Fibroblast of the conjunctiva (primary cell): ENCODE measurements around the gene STEEP1.

Experiments
- DNase-seq: peaks from one replicate; pipeline ENCODE4 v3.0.0-alpha.2; 2010; ENCODE audit warnings: low read depth

Gene STEEP1

DNA sequence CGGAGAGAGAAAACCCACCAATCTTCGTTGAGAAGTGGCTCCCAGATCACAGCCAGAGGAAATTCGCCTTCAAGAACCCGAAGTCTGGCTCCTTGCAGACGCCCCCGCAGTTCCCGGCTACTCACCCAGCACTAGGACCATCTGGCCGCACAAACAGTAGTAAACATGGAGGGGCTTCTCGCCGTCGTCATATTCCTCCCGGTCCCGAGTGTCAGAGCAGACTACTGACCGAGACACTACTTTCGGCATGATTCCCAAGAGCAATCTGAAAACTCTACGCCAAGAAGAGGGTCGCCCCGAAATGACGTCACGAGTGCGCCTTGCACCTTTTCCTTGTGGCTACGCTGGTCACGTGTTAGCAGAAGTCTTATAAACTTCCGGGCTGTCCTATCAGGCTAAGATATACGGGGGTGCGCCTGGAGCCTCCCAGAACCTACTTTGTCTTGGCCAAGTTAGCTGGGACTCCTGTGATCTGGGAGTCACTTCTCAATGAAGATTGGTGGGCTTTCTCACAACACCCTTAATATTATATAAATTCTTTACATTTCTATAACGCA, at the start of gene STEEP1:
Gene STEEP1, minus strand, starts transcription at position 303 of the 557 bp plus-strand sequence. Its CDS starts 54 bp downstream, at position 249.
- DNase-seq: peak; percentile 79

DNA sequence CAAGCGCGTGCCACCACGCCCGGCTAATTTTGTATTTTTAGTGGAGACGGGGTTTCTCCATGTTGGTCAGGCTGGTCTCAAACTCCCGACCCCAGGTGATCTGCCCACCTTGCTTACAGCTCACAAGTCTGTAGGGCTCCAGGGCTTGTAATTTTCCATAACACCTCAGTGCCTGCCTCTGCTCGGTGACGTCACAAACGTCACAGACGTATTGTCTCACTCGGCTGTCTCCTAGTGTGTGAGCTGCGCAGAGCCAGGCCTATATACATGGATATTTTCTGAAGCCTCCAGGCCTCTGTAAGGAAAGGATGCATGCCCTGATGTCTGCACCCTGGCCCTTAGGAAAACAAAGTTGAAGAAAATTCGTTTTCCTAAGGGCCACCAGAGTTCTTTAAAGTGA, 49.6 kb upstream of the STEEP1 start:
- no peak for DNase-seq

DNA sequence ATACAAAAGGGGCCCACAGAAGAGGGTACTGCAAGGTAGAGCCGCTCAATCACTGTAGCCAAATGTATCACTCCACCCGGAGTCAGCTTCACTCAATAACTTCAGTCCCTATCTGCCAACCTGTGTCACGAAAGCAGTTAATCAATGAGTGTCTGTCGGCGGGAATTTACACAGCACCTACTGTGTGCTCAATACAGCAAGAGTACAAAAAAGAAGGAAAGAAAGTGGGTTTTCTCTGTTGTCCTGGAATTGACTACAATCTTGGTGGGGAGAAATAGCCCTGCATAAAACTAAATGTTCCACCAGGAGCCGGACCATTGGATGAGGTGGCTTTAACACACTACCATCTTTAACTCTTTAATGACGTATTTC, 41.8 kb upstream of the STEEP1 start:
- DNase-seq: no peak

DNA sequence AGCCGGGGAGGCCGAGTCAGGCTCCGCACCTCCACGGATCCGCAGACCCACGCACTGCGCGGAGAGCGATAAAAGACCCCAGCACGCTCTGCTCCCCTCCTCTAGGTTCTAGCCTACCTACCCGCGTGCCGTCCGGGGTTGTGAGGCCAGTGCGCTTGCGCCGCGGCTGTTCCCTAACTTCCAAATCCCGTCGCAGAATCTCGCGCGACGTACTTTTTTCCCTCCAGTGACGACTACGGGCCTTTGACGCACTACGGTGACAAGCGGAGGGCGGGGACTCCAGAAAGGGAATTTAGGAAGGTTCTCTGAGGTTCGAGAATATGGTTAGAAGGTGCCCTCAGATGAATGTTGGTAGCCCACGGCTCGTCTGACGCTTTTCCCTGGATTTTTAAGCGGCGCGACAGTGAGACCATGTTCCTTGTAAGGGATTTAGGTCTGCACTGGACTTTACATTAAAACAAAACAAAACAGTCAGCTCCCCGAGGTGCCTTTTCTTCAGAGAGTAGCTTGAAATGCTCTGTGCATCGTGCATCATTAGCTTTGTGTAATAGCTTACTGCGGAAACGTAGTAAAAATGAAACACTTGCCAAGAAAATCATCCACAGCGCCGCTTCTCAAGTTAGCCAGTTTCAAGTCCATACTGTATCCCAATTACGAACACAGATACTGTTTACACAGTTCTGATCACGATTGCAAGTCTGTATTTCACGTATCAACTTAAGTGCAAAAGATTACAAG, 41.2 kb upstream of the STEEP1 start, which contains the start of gene NKRF:
Gene NKRF, minus strand, starts transcription at position 145 of the 738 bp plus-strand sequence.
- DNase-seq: peak; percentile 82

DNA sequence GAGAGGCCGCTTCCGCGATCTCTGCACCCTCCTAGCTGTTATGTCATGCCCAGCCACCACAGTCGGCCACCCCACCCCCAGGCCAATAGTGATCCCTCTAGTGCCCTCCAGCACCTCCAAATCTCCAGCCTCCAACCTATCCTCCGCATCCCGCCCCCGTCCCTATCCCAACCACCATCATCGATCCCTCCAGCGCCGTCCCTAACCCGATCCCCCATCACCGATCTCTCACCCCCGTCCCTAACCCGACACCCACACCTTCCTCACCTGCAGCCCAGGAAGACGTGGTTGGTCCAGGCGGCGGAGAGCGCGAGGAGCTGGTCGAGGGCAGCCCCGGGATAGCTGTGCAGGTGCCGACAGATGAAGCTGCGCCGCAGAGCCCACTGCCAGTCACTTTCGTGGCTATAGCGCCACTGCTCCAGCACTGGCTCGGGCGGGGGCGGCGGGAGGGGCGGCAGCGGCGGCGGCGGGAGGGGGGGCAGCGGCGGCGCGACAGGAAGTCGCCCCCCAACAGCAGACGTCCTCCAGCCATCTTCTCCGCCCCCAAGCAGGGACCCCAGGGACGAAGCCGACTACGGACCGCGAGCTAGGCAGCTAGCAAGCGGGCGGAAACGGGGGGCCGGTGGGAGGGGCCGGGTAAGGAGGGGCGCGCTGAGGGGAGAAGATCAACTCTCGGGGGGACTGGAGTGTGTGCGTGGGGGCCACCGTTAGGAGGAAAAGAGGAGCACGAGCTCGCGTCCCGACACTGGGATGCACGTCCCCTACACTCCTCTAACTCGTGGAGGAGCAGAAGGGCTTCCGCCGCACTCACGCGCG, 40.5 kb upstream of the STEEP1 start:
- no peak for DNase-seq

DNA sequence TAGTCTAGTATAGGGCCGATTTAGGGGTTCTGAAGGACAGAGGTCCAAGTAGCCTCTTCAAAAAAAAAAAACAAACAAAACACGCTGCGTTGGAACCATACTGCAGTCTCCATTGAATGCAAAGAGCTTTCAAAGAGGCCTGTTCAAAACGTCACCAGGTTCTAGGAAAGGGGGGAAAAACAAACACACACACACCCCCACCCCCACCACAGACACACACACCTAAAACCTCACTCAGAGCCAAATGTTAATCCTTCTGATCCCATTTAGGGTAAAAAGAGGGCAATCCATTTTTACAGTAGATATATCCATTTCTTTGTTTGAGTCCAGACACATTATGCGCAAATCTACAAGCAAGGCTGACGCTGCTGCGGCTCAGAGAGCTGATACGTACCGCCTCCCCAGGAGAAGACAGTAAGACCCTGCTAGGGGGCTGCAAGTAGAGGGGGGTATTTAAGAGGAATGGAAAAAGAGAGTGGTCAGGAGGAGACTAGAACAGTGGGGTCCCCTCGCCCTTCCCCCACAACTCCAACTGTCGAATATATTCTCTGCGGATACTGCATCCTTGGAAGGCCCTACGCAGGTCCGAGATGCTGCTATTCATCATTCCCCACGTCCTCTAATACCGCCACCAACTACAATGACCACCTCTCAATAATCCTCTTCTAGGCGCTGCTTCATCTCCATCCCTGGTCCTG, 39.7 kb upstream of the STEEP1 start:
- no peak for DNase-seq

DNA sequence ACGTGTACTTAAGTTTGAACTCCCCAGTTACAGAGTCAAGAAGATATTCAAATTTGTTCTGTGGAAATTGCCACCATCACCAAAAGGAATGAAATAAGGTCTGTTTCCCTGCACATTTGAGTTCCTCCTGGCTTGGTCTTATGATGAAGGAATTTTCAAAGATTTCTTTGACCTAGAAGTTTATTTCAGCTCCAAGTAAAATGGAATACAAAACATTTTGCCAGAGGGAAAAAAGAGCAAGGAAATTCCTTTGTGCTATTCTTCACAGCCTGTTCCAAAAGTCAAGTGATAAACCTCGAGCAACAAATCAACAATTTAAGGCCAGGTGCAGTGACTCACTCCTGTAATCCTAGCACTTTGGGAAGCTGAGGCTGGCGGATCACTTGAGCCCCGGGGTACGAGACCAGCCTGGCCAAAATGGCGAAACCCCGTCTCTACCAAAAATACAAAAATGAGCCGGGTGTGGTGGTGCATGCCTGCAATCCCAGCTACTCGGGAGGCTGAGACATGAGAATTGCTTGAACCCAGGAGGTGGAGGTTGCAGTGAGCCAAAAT, 37.6 kb upstream of the STEEP1 start:
- DNase-seq: no peak

DNA sequence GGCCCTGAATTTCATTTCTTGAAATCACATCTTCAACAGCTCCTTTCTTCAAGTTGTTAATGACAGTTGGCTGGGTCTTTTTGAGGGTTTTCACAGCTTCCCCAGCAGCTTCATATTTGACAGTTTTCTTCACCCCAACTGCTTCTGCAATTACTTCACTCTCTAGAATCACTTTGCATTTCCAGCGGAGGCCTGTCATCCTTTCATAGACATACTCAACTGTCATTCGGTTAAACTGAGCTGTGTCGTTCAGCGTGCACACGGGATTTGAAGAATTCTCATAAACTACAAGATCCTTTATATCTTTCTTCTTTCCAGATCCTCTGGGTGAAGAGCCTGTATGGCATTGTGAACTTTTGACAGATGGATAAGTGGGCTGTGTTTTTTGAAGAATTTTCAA, 24.6 kb upstream of the STEEP1 start:
- no peak for DNase-seq

DNA sequence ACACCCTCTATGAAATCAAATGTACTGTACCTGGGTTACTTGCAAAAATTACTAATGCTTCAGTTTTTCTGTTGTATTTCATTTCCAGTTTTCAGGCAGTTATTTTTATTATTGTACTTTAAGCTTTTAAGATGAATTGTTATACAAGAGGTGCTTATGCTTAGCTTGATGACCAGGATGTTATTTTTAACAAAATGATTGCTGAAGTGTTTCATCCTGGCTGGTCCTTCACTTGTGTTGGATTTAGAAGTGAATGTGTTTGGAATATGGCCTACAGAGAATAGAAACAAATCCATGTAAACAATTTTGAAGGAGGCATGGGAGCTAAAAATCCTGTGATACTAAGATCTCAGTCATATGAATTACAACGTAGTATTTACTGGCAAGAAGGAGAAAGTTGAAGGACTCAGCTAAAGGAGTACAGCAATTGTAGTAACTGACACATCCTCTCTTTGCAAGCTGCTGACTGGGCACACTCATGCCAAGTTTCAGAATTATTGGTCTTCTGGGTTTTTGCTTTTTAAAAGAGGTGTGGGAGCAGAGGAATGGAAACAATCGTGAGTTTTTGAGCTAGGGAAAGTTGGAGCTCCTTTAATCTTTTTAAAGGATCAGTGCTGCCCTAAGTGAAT, 18.3 kb upstream of the STEEP1 start:
- no peak for DNase-seq

DNA sequence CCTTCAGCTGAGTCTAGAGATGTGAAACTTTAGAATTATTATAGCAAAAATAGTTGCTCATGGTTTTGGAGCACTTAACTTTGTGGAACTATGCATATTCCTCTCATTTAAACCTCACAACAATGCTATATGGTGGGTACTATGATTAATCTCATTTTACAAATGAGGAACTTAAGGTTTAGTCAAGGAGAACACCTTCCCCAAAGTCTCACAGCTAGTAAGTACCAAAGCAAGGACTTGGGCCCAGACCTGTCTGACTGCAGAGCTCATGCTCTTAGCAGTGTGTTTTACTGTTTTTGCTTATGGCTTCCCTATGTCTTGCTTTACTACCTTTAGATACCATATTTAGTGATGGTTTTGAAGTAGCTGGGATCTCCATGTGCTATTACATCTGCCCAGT, 14.2 kb upstream of the STEEP1 start:
- no peak for DNase-seq

DNA sequence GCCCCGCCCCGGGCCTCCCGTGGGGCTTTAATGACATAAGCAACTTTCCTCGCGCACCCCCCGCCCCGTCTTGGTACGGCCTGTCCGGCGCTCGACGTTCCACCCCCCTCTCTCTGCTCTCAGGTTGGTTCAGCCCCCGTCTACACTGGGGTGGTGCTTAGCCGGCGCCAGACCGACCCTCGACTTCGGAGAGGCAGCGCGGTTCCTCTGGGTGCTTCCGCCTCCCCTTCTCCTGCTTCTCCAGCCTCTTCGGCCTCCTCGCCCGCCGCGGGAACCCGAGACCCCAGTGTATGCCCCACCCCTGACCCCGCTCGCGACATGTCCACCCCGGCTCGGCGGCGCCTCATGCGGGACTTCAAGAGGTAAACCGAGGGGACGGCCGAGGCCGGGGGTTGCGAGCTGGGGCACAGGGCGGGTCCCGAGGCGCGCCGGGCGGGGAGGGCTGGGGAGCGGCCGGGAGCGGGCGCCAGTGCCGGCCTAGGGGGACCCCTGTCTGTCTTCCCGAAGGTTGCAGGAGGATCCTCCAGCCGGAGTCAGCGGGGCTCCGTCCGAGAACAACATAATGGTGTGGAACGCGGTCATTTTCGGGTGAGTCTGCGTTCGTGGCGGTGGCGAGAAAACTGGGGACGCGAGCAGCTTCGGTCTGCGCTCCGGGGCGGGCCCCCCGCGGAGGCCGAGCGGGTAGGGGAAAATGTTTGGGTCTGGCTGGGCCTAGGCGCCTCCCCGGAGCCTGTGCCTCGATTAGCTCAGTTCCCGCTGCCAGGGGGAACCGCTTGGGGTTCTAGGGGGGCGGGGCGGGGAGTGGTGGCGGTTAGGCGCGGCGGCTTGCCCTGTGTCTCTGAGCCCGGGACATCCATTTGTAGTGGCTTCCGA, 9.4 kb upstream of the STEEP1 start, which contains the start of gene UBE2A:
Gene UBE2A, plus strand, starts transcription at position 170 of the 873 bp plus-strand sequence. Its CDS starts 149 bp downstream, at position 319.
- DNase-seq: peak; percentile 82

DNA sequence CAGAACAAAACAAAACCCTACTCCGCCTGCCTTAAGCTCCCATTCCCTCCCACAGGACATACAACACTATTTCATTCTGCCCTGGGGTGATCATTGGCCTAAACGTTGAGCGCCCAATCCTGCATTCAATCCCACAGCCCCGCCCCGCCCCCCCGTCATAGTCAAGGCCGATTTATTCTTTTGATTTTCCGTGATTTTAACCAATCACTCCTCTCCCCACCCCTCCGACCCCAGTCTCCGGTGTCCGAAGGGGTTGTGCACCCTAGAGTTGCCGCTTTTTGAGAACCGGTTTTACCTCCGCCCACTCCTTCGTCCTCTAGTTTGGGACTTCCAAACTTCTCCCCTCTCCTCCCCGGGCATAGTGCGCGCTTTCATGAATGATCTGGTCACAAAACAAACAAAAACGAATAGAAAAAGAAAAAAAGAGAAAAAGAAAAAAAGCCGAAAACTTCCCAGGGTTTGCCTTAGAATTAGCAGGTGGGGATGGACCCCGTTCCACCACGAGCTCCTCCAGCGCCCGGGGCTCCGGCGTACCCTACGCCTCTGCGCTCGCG, 8.7 kb upstream of the STEEP1 start:
- peak; percentile 31 for DNase-seq

DNA sequence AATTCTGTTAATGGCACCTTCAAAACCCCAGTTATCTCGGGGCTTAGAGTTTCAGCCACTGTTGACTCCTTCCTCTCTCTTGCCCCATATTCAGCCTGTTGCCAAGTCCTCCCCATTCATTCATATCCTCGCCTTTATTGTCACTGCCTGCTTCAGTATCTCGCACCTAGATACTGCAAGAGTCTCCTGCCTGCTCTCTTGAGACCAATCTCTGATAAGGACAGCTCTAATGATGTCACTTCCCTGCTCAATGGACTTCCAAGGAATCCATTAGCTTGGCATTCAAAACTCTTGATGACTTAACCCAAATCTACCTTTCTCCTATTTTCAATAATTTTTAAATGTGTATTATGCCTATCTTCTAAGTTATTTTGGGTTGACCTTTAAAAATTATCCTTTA, 8.0 kb upstream of the STEEP1 start:
- DNase-seq: no peak

DNA sequence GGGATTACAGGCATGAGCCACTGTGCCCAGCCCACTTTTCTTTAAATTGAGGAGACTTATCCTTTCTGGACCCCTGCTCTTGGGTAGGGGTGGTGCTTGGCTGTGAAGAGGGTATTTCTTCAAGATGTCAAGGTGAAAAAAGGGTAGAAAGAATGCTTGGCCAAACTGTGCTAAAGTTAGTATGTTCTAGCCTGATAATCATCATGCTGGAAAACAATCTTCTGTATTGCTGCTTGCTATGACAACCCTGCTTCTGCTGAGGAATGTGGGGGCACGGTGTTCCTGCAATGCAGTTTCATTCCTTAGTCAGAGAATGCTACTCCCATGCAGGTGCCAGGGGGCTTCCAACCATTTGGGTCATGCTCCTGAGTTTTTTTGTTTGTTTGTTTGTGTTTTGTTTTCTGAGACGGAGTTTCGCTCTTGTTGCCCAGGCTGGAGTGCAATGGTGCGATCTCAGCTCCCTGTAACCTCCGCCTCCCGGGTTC, 5.2 kb upstream of the STEEP1 start:
- no peak for DNase-seq

DNA sequence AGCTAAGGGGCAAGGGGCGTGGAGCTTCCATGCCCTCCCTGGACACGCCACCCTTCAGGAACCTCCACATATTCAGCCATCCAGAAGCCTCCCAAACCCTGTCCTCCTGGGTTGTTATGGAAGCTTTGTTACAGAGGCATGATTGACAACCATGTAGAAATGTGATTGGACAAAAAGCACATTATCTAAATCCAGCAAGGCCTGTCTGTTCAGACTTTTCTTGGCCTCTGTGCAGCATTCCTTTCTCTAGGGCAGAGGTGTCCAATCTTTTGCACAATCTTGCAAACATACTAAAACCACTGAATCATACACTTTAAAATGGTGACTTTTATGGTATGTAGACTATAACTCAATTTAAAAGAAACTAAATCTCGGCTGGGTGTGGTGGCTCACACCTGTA, 12.7 kb downstream of the STEEP1 start:
- peak; percentile 27 for DNase-seq

DNA sequence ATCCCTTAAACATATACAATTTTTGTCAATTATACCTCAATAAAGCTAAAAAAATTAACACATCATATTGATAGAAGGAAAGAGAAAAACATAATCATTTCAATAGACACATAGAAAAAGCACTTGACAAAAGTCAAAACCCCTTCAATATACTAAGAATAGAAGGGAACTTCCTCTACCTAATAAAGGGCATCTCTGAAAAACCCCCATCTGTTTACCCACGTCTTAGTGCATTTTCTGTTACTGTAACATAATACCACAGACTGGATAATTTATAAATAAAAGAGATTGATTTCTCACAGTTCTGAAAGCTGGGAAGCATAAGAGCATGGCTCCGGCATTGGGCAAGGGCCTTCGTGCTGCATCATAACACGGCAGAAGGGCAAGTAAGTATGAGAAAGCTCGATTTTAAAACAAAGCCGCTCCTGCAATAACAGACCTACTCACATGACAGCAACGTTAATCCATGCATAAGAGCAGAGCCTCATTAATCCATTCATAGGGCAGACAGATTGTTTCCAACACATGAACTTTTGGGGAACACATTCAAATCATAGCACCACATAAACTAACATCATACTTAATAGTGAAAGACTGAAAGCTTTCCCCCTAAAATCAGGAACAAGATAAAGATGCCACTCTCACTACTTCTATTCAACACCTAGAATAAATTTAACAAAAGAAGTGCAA, 15.7 kb downstream of the STEEP1 start:
- DNase-seq: no peak

DNA sequence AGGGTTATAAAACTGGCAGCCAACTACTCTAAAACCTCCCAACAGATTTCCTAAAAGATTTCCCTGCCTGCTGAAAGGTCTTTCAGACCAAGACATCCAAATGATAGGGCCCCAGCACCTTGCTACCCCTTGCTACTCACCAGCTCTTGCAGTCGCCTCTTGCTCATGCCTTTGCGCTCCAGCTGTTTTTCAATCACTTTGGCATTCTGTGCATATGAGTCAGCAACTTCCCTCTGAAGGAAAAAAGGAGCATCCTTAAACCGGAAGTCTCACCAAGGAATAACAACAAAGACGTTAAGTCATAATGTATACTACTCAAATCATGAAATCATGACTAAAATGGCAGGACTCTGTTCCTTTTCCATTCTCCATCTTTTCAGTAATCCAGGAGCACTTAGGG, 24.0 kb downstream of the STEEP1 start:
- DNase-seq: peak; percentile 20

DNA sequence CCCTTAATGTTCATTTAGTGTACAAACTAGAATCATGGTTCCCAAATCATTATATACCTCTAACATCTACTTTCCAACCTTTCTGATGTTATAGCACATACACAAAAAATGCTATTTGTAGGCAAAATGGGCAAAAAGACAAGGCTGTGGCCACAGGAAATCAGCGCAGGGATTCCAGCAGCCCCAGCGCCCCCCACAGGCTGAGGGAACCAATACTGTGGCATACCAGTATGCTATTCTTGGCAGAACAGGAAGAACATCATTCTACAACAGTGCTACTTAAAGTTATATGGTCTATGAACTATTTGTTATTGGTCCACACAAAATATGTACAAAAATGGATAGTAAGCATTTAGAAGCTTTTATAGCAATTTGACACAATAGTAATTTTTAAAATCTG, 25.3 kb downstream of the STEEP1 start:
- no peak for DNase-seq

DNA sequence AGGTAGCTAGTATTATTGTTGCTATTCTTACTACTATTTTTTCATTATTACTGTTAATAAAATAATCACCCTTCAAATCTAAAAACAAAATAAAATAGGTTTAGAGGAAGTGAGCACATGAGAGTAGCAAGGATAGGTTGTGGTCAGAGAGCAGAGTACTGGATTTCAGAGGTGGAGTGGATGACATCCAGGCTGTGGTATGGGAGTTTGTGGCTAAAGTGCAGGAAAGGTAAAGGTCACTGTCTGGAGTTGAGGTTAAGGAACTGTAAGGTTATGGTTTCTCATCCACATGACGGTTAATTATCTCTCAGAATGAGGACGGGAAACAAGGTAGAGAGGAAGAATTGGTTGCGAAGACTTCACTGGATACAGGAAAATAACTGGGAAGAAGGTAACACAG, 27.7 kb downstream of the STEEP1 start:
- no peak for DNase-seq
